GM19240 (cell line): Measurements from ENCODE around the gene KIAA1671.
A peak's percentile ranks its signal among the peaks of the same experiment; 100 is the strongest.
"Not testable (repeated sequence)": the region's sequence is repeated elsewhere in the genome, so short reads cannot be mapped to it uniquely, and the experiment has no call there.

Source experiments
- DNase-seq: peaks from one replicate; pipeline ENCODE4 v3.0.0; 2011; ENCODE audit warnings: low spot score; ENCODE audit not compliant: insufficient read length

KIAA1671 gene

GRCh38 chr22:24951942-24952836 is at the start of gene KIAA1671:
KIAA1671 (plus strand) TSS chr22:24952716; CDS start chr22:25028000, 75,284 bp downstream.
- peak; percentile 76 for DNase-seq

DNA sequence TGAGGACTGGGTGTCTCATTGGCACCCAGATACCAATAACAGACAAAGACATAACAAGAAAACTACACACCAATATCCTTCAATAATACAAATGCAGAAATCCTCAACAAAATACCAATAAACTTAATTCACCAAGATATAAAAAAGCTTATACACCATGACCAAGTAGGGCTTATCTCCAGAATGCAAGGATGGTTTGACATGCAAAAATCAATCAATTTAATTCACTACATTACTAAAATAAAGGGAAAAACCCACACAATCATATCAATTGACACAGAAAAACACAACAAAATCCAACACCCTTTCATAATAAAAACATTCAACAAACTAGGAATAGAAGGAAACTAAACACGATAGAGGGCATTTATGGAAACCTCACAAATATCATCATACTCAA is 46.6 kb upstream of the KIAA1671 start:
- no peak for DNase-seq

- not testable (repeated sequence) for DNase-seq
These were observed 45.4 kb upstream of the KIAA1671 start for GRCh38 chr22:24907101-24907500.

DNA sequence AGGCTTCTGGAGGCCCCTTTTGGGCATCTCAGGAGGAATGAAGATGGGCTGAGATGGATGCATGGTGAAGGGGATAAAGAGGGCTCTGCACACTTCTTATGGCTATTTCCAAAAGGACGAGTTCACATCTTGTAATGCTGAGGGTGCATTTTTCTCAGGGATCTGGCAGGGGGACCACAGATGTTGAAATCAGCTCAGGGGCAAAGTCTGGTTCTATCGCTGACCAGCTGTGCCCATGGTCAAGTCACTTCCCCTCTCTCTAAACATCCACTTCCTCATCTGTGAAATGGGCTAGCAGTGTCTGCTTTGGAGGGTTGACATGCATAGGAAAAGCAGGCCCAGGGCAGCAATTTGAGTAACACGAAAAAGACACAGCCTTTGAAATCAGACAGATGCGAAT is 32.5 kb upstream of the KIAA1671 start:
- no peak for DNase-seq

- no peak for DNase-seq
These were observed 26.7 kb upstream of the KIAA1671 start for GRCh38 chr22:24925586-24926427.

DNA sequence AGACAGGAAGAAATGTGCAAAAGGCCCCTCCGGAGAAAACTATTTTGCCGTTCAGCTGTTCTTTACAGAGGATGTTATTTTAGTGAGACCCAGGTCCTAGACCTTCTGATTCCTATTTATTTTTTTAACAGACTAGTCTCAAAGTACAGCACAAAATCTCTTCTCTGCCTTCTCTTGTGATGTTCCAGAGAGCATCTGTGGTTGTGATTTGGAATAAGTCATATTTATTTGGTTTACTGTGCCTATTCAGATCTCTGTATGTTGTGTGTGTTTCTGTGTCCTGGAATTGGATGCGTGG is 26.1 kb upstream of the KIAA1671 start:
- DNase-seq: no peak

- no peak for DNase-seq
These were observed 25.5 kb upstream of the KIAA1671 start for GRCh38 chr22:24926849-24927579.

DNA sequence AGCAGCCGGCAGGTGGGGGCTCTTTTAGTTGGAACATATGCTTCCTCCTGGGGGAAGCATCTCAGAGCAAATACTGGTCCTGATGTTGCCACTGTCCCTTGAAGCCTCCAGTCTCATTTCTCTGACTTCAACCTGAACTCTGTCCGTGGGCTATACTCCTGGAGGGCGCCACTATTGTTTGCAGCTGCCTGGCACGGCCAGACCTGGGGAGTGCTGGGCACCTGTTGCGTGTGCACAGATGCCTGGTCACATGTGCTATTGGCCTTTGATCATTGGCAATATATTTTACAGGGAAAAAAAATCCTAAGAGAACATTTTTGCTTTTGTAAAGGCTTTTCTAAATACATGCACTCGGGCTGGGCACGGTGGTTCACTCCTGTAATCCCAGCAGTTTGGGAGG is 24.2 kb upstream of the KIAA1671 start:
- no peak for DNase-seq

DNA sequence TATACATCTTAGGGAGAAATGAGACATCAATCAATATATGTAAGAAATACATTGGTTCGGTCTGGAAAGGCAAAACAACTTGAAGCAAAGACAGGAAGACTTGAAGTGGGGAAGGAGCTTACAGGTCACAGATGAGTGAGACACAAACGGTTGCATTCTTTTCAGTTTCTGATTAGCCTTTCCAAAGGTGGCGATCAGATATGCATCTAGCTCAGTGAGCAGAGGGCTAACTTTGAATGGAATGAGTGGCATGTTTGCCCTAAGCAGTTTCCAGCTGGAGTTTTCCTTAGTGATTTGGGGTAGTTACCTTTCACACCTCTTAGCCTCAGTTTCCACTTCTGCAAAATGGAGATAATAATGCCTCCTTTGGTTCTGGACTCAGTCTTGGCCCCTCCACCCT is 21.8 kb upstream of the KIAA1671 start:
- no peak for DNase-seq

GRCh38 chr22:24935771-24936483 is 16.6 kb upstream of the KIAA1671 start:
- DNase-seq: no peak

DNA sequence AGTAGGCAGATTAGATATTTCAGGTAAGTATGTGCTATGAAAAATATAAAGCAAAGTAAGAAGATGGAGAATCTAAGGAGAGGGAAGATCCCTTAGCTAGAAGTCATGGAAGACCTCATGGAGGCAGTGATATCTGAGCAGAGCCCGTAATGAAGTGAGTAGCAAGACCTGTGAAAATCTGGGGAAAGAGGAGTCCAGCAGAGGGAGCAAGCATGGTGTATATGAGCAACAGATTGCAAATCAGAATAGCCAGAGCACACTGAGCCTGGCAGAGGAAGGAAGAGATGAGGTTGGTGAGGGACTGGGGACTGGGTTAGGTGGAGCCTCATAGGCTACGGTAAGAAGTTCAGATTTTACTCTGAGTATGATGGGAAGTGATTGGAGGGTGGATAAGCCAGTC is 15.4 kb upstream of the KIAA1671 start:
- no peak for DNase-seq

DNA sequence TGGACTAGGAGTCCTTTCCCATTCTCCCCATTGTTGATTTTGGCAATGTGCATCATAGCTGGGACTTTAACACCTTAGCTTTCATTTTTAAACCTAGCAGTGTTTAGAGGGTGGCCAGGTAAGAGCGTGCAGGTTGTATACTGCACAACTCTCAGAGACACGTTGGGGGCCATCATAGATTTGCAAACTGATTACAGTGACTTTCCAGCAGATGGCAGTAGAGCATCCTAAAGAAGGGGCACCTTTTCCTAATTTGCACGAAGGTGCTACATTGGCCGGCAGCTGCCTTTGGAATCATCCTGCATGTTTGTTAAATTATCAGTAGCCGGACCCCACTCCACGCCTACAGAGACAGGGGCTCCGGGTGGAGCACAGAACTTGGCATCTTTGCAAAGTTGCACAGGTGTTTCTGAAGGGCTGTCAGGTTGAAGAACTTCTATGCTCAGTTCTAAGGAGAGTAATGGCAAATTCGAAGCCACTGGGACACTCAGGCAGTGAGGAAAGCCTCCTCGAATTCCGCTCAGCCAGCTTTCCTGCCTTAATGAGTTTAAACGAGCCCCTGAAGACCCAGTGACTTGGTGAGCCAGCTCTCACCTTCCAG is 13.7 kb upstream of the KIAA1671 start:
- DNase-seq: peak; percentile 37

GRCh38 chr22:24942301-24942700 is 10.2 kb upstream of the KIAA1671 start:
- DNase-seq: no peak

- no peak for DNase-seq
These were observed 8.1 kb upstream of the KIAA1671 start for GRCh38 chr22:24944217-24944937.

DNA sequence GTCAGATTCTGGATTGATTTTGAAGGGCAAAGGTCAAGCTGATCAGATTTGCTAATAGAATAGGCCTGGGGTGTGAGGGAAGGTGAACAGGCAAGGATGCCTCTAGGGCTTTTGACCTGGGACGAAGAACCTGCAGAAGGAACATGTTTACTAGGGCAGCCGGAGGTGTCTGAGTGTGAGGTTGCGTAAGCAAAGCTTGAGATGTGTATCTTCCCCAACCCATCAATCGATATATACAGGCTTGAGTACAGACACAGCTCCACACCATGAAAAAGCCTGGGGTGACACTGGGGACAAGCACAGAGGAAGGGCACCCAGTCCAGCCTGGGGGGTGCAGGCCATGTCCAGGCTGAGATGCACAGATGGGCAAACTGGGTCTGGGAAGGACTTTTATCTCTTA is 7.1 kb upstream of the KIAA1671 start:
- no peak for DNase-seq

GRCh38 chr22:24947383-24947782 is 5.1 kb upstream of the KIAA1671 start:
- DNase-seq: no peak

GRCh38 chr22:24947881-24948280 is 4.6 kb upstream of the KIAA1671 start:
- DNase-seq: no peak

- no peak for DNase-seq
These were observed 3.9 kb upstream of the KIAA1671 start for GRCh38 chr22:24948356-24949202.

- DNase-seq: no peak
These were observed 2.1 kb upstream of the KIAA1671 start for GRCh38 chr22:24950272-24950902.
